Measurements from ENCODE around the gene MORN1. TPM values are rescaled to one million over a fixed set of nuclear protein-coding genes. Genes with fewer than 3 reads are reported as not detected.

The MORN1 gene
- total RNA-seq, 1 donor from 2014 or later: 5.5 TPM

- Histone ChIP-seq H3K27me3 (ENCODE audit: control insufficient read depth, insufficient read depth, low read length) (no peaks in the 10 kb centered on the region), H3K36me3 (ENCODE audit: control insufficient read depth, insufficient read depth, low read length) (peaks cover 1% of the 10 kb centered on the region), H3K4me3 (ENCODE audit: low read depth, low read length) (no peak overlapping the region)
- TF ChIP-seq CTCF (IDR thresholded peaks at IDR 0.05; ENCODE audit: insufficient read depth, low read length, severe bottlenecking): no peak
- FAIRE-seq (no peak), DNase-seq (ENCODE audit: low read depth) (no peak)
Measured at GRCh38 chr1:2313651-2314261, 77.6 kb downstream of the MORN1 start.

- no peak for TF ChIP-seq CTCF (IDR thresholded peaks at IDR 0.05; ENCODE audit: insufficient read depth, low read length, severe bottlenecking)
- Histone ChIP-seq H3K36me3 (ENCODE audit: control insufficient read depth, insufficient read depth, low read length) (peaks cover 4% of the 10 kb centered on the region), H3K4me3 (ENCODE audit: low read depth, low read length) (no peak overlapping the region), H3K27me3 (ENCODE audit: control insufficient read depth, insufficient read depth, low read length) (no peaks in the 10 kb centered on the region)
- DNase-seq (ENCODE audit: low read depth) (no peak), FAIRE-seq (no peak)
Measured at GRCh38 chr1:2312515-2313301, 78.6 kb downstream of the MORN1 start.

- H3K36me3 ChIP-seq (ENCODE audit: control insufficient read depth, insufficient read depth, low read length): peaks cover 7% of the 10 kb centered on the region
- TF ChIP-seq CTCF (IDR thresholded peaks at IDR 0.05; ENCODE audit: insufficient read depth, low read length, severe bottlenecking): no peak
- H3K27me3 ChIP-seq (ENCODE audit: control insufficient read depth, insufficient read depth, low read length): no peaks in the 10 kb centered on the region
- DNase-seq (ENCODE audit: low read depth) (no peak), FAIRE-seq (no peak)
- no peak overlapping the region for H3K4me3 ChIP-seq (ENCODE audit: low read depth, low read length)
Measured at GRCh38 chr1:2312160-2312514, 79.2 kb downstream of the MORN1 start.

- Histone ChIP-seq H3K36me3 (ENCODE audit: control insufficient read depth, insufficient read depth, low read length) (peaks cover 7% of the 10 kb centered on the region), H3K27me3 (ENCODE audit: control insufficient read depth, insufficient read depth, low read length) (no peaks in the 10 kb centered on the region), H3K4me3 (ENCODE audit: low read depth, low read length) (no peak overlapping the region)
- TF ChIP-seq CTCF (IDR thresholded peaks at IDR 0.05; ENCODE audit: insufficient read depth, low read length, severe bottlenecking): peak; percentile 61
- no peak for FAIRE-seq
- DNase-seq (ENCODE audit: low read depth): peak; percentile 23
Measured at GRCh38 chr1:2311184-2312032, 79.9 kb downstream of the MORN1 start.

GRCh38 chr1:2310332-2311183 is 80.8 kb downstream of the MORN1 start:
- FAIRE-seq (no peak), DNase-seq (ENCODE audit: low read depth) (no peak)
- no peak for TF ChIP-seq CTCF (IDR thresholded peaks at IDR 0.05; ENCODE audit: insufficient read depth, low read length, severe bottlenecking)
- Histone ChIP-seq H3K27me3 (ENCODE audit: control insufficient read depth, insufficient read depth, low read length) (no peaks in the 10 kb centered on the region), H3K36me3 (ENCODE audit: control insufficient read depth, insufficient read depth, low read length) (peaks cover 9% of the 10 kb centered on the region), H3K4me3 (ENCODE audit: low read depth, low read length) (no peak overlapping the region)

Measured in bronchial epithelial cell (primary cell).